Upper lobe of right lung (tissue), 1 donor: Measurements from ENCODE around the gene STMN3. TPM values are rescaled to one million over a fixed set of nuclear protein-coding genes. Genes with fewer than 3 reads are reported as not detected.

Experiments used
- ATAC-seq: fragments of 200-7000 bp; cut with Tn5 transposase; one replicate; pipeline ENCODE4 v1.9.1; 2020; ENCODE audit warnings: mild to moderate bottlenecking, moderate library complexity
- DNase-seq: peaks from one replicate; pipeline ENCODE4 v3.0.0-alpha.2; 2020
- H3K27ac ChIP-seq: fragments of 200-600 bp; one replicate; pipeline ENCODE4 v1.8.0; 2022
- H3K27me3 ChIP-seq: fragments of 200-600 bp; one replicate; pipeline ENCODE4 v1.8.0; 2022; ENCODE audit warnings: mild to moderate bottlenecking
- H3K36me3 ChIP-seq: fragments of 200-600 bp; one replicate; pipeline ENCODE4 v1.8.0; 2022
- H3K4me1 ChIP-seq: fragments of 200-600 bp; one replicate; pipeline ENCODE4 v1.8.0; 2022
- H3K4me3 ChIP-seq: fragments of 200-600 bp; one replicate; pipeline ENCODE4 v1.8.0; 2022; ENCODE audit warnings: mild to moderate bottlenecking
- H3K9me3 ChIP-seq: fragments of 200-600 bp; one replicate; pipeline ENCODE4 v1.8.0; 2022
- CTCF ChIP-seq: fragments of 200-600 bp; IDR thresholded peaks from one replicate; pipeline ENCODE4 v1.8.0; 2022; ENCODE audit warnings: antibody characterized with exemption
- intact Hi-C: fragments of 100-400 bp; cut with DNase I; formaldehyde crosslinking; loops from one replicate; pipeline ENCODE4 v1.11.0; 2022
- total RNA-seq: library from RNA; stranded (reverse); fragmentation: NEBNext Ultra II Directional; extraction: Animal tissue kit (Norgen Biotek cat#: 25700); gene quantifications from one replicate; pipeline ENCODE4 v1.2.1, GENCODE V29; 2021
- donor health status: DM: no; HTN: yes; CAD: no; lungs with severe emphysema.

Gene STMN3
- total RNA-seq, 1 donor from 2014 or later, result 12.4 TPM

GRCh38 chr20:63665708-63666107 is 12.5 kb upstream of the STMN3 start:
- H3K36me3 ChIP-seq, result peaks cover 49% of the 10 kb centered on the region
- no peaks in the 10 kb centered on the region for H3K27me3 ChIP-seq
- no peak overlapping the region for H3K4me3 ChIP-seq
- ATAC-seq (no peak), DNase-seq (no peak)
- no peak for TF ChIP-seq CTCF
- H3K9me3 ChIP-seq, result no peaks in the 10 kb centered on the region
- no peak overlapping the region for H3K27ac ChIP-seq
- intact Hi-C loops, result no loop called here
- H3K4me1 ChIP-seq, result no peaks in the 10 kb centered on the region

- Histone ChIP-seq H3K36me3 (peaks cover 49% of the 10 kb centered on the region), H3K27me3 (no peaks in the 10 kb centered on the region), H3K4me1 (no peaks in the 10 kb centered on the region), H3K9me3 (no peaks in the 10 kb centered on the region), H3K4me3 (no peak overlapping the region), H3K27ac (no peak overlapping the region)
- no peak for TF ChIP-seq CTCF
- DNase-seq (no peak), ATAC-seq (no peak)
- intact Hi-C loops, result no loop called here
Measured at GRCh38 chr20:63664861-63665594, 11.8 kb upstream of the STMN3 start.

- Histone ChIP-seq H3K27me3 (no peaks in the 10 kb centered on the region), H3K4me3 (no peak overlapping the region), H3K4me1 (peaks cover 3% of the 10 kb centered on the region), H3K9me3 (no peaks in the 10 kb centered on the region), H3K27ac (no peak overlapping the region), H3K36me3 (peaks cover 49% of the 10 kb centered on the region)
- DNase-seq (no peak), ATAC-seq (peak; percentile 3)
- intact Hi-C loops, result no loop called here
- TF ChIP-seq CTCF, result no peak
Measured at GRCh38 chr20:63664143-63664851, 11.1 kb upstream of the STMN3 start.

- H3K36me3 ChIP-seq, result peaks cover 42% of the 10 kb centered on the region
- H3K27ac ChIP-seq, result no peak overlapping the region
- peaks cover 8% of the 10 kb centered on the region for H3K4me1 ChIP-seq
- intact Hi-C loops, result no loop called here
- TF ChIP-seq CTCF, result no peak
- no peaks in the 10 kb centered on the region for H3K9me3 ChIP-seq
- ATAC-seq (no peak), DNase-seq (no peak)
- H3K4me3 ChIP-seq, result no peak overlapping the region
- no peaks in the 10 kb centered on the region for H3K27me3 ChIP-seq
Measured at GRCh38 chr20:63663332-63664066, 10.3 kb upstream of the STMN3 start.

GRCh38 chr20:63662813-63663189 is 9.6 kb upstream of the STMN3 start:
- no peak overlapping the region for H3K27ac ChIP-seq
- no peak for TF ChIP-seq CTCF
- intact Hi-C loops, result no loop called here

More at GRCh38 chr20:63662813-63663189, 9.6 kb upstream of the STMN3 start:
- peaks cover 40% of the 10 kb centered on the region for H3K36me3 ChIP-seq
- H3K4me1 ChIP-seq, result peaks cover 10% of the 10 kb centered on the region
- H3K4me3 ChIP-seq, result no peak overlapping the region
- DNase-seq (no peak), ATAC-seq (no peak)
- H3K27me3 ChIP-seq, result no peaks in the 10 kb centered on the region
- H3K9me3 ChIP-seq, result no peaks in the 10 kb centered on the region
